ENCODE results near the gene LRRC45.

LRRC45 gene

DNA sequence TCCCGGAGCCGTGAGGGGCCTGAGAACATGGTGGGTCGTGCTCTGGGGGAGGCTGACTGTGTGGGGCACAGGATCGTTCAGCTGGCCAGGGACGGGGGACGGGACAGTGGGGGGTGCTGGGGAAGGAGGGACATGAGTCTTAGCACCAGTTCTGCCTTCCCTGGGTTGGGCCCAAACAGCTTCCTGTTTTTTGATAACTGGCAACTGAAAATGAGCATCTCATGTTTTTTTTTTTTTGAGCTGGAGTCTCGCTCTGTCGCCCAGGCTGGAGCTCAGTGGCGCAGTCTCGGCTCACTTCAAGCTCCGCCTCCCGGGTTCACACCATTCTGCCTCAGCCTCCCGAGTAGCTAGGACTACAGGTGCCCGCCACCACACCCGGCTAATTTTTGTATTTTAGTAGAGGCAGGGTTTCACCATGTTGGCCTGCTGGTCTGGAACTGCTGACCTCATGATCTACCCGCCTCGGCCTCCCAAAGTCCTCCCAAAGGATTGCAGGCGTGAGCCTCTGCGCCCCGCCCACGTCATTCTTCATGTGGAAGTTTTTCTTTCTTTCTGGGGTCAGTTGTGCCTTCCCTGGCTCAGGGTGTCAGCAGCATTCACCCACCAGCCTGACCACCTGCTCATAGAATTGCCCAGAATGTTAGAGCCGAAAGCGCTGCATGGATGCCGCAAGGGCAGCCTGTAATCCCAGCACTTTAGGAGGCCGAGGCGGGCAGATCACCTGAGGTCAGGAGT, 39.3 kb upstream of the LRRC45 start:
- H3K4me3 ChIP-seq (ENCODE audit: low read depth, low read length): no peak overlapping the region
- H3K36me3 ChIP-seq (ENCODE audit: control insufficient read depth, insufficient read depth, low read length): no peaks in the 10 kb centered on the region
- H3K4me1 ChIP-seq: peaks cover 5% of the 10 kb centered on the region
- no peak overlapping the region for H3K27ac ChIP-seq
- TF ChIP-seq, protein P1, sequence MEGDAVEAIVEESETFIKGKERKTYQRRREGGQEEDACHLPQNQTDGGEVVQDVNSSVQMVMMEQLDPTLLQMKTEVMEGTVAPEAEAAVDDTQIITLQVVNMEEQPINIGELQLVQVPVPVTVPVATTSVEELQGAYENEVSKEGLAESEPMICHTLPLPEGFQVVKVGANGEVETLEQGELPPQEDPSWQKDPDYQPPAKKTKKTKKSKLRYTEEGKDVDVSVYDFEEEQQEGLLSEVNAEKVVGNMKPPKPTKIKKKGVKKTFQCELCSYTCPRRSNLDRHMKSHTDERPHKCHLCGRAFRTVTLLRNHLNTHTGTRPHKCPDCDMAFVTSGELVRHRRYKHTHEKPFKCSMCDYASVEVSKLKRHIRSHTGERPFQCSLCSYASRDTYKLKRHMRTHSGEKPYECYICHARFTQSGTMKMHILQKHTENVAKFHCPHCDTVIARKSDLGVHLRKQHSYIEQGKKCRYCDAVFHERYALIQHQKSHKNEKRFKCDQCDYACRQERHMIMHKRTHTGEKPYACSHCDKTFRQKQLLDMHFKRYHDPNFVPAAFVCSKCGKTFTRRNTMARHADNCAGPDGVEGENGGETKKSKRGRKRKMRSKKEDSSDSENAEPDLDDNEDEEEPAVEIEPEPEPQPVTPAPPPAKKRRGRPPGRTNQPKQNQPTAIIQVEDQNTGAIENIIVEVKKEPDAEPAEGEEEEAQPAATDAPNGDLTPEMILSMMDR (IDR thresholded peaks at IDR 0.05): no peak
- no peak overlapping the region for H3K9ac ChIP-seq
- no peaks in the 10 kb centered on the region for H3K9me3 ChIP-seq (ENCODE audit: control insufficient read depth, low read length)
- peaks cover 22% of the 10 kb centered on the region for H3K79me2 ChIP-seq
- no peak overlapping the region for H2AFZ ChIP-seq
- no peaks in the 10 kb centered on the region for H3K27me3 ChIP-seq (ENCODE audit: control insufficient read depth, insufficient read depth, low read length)
- no peak overlapping the region for H3K4me2 ChIP-seq (ENCODE audit: low read length)

DNA sequence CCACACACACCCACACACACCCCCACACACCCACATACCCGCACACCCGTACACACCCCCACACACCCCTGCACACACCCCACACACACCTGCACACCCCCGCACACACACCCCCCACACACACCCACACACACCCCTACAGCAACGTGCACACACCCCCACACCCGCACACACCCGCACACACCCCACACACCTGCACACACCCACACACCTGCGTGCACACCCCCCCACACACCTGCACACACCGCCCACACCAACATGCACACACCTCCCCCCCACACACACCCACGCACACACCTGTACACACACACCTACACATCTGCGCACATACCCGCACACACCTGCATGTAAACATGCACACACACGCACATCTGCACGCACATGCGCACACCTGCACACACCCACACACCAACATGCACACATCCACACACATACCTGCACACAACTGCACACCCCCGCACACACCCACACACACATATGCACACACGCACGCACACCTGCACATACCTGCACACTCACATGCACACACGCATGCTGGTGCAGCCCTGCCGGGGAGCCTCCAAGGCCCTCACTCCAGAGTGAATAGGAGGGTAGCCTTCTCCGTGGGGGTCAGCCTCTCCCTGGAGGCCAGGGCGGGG, 38.2 kb upstream of the LRRC45 start:
- H3K4me2 ChIP-seq (ENCODE audit: low read length): no peak overlapping the region
- no peak overlapping the region for H3K9ac ChIP-seq
- H3K36me3 ChIP-seq (ENCODE audit: control insufficient read depth, insufficient read depth, low read length): no peaks in the 10 kb centered on the region
- H3K27me3 ChIP-seq (ENCODE audit: control insufficient read depth, insufficient read depth, low read length): no peaks in the 10 kb centered on the region
- TF ChIP-seq, protein P1 (IDR thresholded peaks at IDR 0.05): no peak
- H2AFZ ChIP-seq: no peak overlapping the region
- no peak overlapping the region for H3K4me3 ChIP-seq (ENCODE audit: low read depth, low read length)
- H3K79me2 ChIP-seq: peaks cover 22% of the 10 kb centered on the region
- no peak overlapping the region for H3K27ac ChIP-seq
- no peaks in the 10 kb centered on the region for H3K9me3 ChIP-seq (ENCODE audit: control insufficient read depth, low read length)
- H3K4me1 ChIP-seq: no peaks in the 10 kb centered on the region

DNA sequence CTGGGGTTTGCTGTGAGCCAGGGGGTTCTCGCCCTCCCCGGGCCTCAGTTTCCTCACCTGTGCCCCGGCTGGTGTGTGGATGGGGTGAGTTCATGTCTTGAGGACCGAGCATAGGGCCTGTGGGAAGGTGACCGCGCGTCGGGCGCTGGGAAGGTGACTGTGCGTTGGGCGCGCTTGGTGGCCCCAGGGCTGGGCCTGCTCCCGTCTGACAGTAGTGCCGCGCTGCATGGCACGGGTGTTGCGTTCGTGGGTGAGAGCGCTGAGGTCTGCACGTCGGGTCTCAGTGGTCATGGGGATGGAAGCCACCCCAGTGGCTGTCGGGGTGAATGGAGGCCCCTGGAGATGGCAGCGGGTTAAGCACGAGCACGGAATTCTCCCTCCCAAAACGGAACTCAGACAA, 36.5 kb upstream of the LRRC45 start:
- no peaks in the 10 kb centered on the region for H3K36me3 ChIP-seq (ENCODE audit: control insufficient read depth, insufficient read depth, low read length)
- peaks cover 22% of the 10 kb centered on the region for H3K79me2 ChIP-seq
- TF ChIP-seq, protein P1 (IDR thresholded peaks at IDR 0.05): no peak
- H3K27me3 ChIP-seq (ENCODE audit: control insufficient read depth, insufficient read depth, low read length): no peaks in the 10 kb centered on the region
- no peak overlapping the region for H3K27ac ChIP-seq
- no peak overlapping the region for H3K4me2 ChIP-seq (ENCODE audit: low read length)
- H3K9me3 ChIP-seq (ENCODE audit: control insufficient read depth, low read length): no peaks in the 10 kb centered on the region
- peaks cover 7% of the 10 kb centered on the region for H3K4me1 ChIP-seq
- H3K9ac ChIP-seq: no peak overlapping the region
- H2AFZ ChIP-seq: no peak overlapping the region
- H3K4me3 ChIP-seq (ENCODE audit: low read depth, low read length): no peak overlapping the region

DNA sequence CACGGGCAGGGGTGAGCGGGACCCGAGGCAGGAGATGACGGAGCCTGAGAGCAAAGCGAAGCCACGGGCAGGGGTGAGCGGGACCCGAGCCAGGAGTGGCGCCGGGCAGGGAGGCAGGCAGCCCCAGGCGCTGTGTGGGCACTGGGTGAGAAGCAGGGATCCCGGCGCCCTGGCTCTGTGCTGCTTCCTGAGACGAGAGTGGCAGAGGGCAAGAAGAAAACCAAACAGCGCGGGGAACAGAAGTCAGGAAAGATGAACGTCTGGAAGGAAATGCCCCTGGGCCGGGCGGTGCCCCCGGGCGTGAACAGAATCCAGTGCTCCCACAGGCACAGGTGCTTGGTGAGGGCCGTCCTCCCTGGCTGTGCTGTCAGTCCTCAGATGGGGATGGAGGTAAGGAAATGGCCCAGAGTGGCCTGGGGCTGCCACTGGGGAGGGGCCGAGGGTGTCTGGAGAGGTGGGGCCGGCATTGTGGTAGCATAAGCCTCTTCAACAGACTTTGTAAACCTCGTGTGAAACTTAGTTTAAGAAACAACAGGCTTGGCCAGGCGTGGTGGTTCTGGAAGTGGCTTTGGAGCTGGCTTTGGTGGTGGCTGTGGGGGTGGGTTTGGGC, 35.8 kb upstream of the LRRC45 start:
- H3K4me3 ChIP-seq (ENCODE audit: low read depth, low read length): no peak overlapping the region
- no peak overlapping the region for H3K4me2 ChIP-seq (ENCODE audit: low read length)
- H3K27ac ChIP-seq: no peak overlapping the region
- H3K4me1 ChIP-seq: peaks cover 12% of the 10 kb centered on the region
- peaks cover 22% of the 10 kb centered on the region for H3K79me2 ChIP-seq
- no peak overlapping the region for H2AFZ ChIP-seq
- no peak overlapping the region for H3K9ac ChIP-seq
- TF ChIP-seq, protein P1 (IDR thresholded peaks at IDR 0.05): no peak
- no peaks in the 10 kb centered on the region for H3K36me3 ChIP-seq (ENCODE audit: control insufficient read depth, insufficient read depth, low read length)
- no peaks in the 10 kb centered on the region for H3K9me3 ChIP-seq (ENCODE audit: control insufficient read depth, low read length)
- no peaks in the 10 kb centered on the region for H3K27me3 ChIP-seq (ENCODE audit: control insufficient read depth, insufficient read depth, low read length)
